H1 (cell line): ENCODE data around the gene FHIT. TPM values are rescaled to one million over a fixed set of nuclear protein-coding genes. Genes with fewer than 3 reads are reported as not detected.

Source experiments
- CTCF ChIA-PET: fragments of 300-600 bp; sonication (Branson Sonifier 250); formaldehyde crosslinking; loops from one replicate; lab custom pipeline; 2021; ENCODE audit not compliant: partially characterized antibody; lab: Charles Lee
- POLR2A ChIA-PET: fragments of 300-600 bp; sonication (Branson Sonifier 250); formaldehyde crosslinking; loops from one replicate; lab custom pipeline; 2021; ENCODE audit warnings: inconsistent platforms; ENCODE audit not compliant: partially characterized antibody; lab: Charles Lee
- DNase-seq, 2 experiments: peaks; one replicate each; pipeline versions ENCODE4 v3.0.0 to v3.0.0-alpha.2; 2010 to 2022; ENCODE audit warnings: low spot score in 2 of 2, low read depth in 1 of 2, mixed read lengths in 1 of 2
- FAIRE-seq: peaks from 2 replicates; lab custom pipeline; 2011; peaks lifted over from hg19 to GRCh38; lab: Jason Lieb, UNC
- H2AFZ ChIP-seq: 2 replicates; pipeline ENCODE4 v1.8.1; 2012; ENCODE audit warnings: low read length, inconsistent platforms
- H2AK5ac ChIP-seq: 2 replicates; pipeline ENCODE4 v1.6.1; 2013; ENCODE audit warnings: low read depth, low read length
- H2BK120ac ChIP-seq: replicated peaks from 2 replicates; pipeline ENCODE3; 2013; ENCODE audit warnings: low read depth, low read length, inconsistent platforms
- H2BK12ac ChIP-seq: 2 replicates; pipeline ENCODE4 v1.6.1; 2013; ENCODE audit warnings: low read depth, low read length
- H2BK15ac ChIP-seq: 2 replicates; pipeline ENCODE4 v1.6.1; 2013; ENCODE audit warnings: low read length
- H2BK20ac ChIP-seq: 2 replicates; pipeline ENCODE4 v1.6.1; 2013; ENCODE audit warnings: low read length
- H2BK5ac ChIP-seq: 2 replicates; pipeline ENCODE4 v1.6.1; 2013; ENCODE audit warnings: low read depth, low read length
- H3K14ac ChIP-seq: 2 replicates; pipeline ENCODE4 v1.6.1; 2013; ENCODE audit warnings: inconsistent platforms; ENCODE audit not compliant: insufficient read length
- H3K18ac ChIP-seq: 2 replicates; pipeline ENCODE4 v1.6.1; 2013; ENCODE audit warnings: low read length; ENCODE audit errors: extremely low read depth
- H3K23ac ChIP-seq: 2 replicates; pipeline ENCODE4 v1.6.1; 2013; ENCODE audit warnings: inconsistent platforms; ENCODE audit not compliant: insufficient read length
- H3K23me2 ChIP-seq: 2 replicates; pipeline ENCODE4 v1.6.1; 2013; ENCODE audit warnings: low read depth, low read length
- H3K27ac ChIP-seq: 2 replicates; pipeline ENCODE4 v1.6.1; 2011; ENCODE audit warnings: low read depth, low read length, inconsistent platforms
- H3K27me3 ChIP-seq, 4 experiments: replicated peaks in 1 of 4; 1 replicate in 1 of 4; 2 replicates in 3 of 4; pipeline versions ENCODE4 v1.6.1 to v1.8.1; 2011 to 2013; ENCODE audit warnings: low read length in 3 of 4, mild to moderate bottlenecking in 3 of 4, inconsistent platforms in 2 of 4, mixed read lengths in 2 of 4, moderate library complexity in 1 of 4; ENCODE audit not compliant: control insufficient read depth in 3 of 4, insufficient read depth in 3 of 4; ENCODE audit errors: extremely low read depth in 1 of 4
- H3K36me3 ChIP-seq, 4 experiments: 2 replicates each; pipeline versions ENCODE4 v1.6.1 to v1.8.1; 2011 to 2013; ENCODE audit warnings: mild to moderate bottlenecking in 4 of 4, low read length in 3 of 4, moderate library complexity in 2 of 4, control low read depth in 1 of 4, inconsistent platforms in 1 of 4; ENCODE audit not compliant: insufficient read depth in 4 of 4, control insufficient read depth in 2 of 4
- H3K4ac ChIP-seq: replicated peaks from 2 replicates; pipeline ENCODE3; 2013; ENCODE audit warnings: low read length, low read depth, mixed read lengths, inconsistent platforms; ENCODE audit not compliant: insufficient read length
- H3K4me1 ChIP-seq, 4 experiments: replicated peaks in 1 of 4; 1 replicate in 1 of 4; 2 replicates in 3 of 4; pipeline versions ENCODE4 v1.6.1 to v1.8.1; 2011 to 2013; ENCODE audit warnings: low read length in 3 of 4, inconsistent platforms in 2 of 4, mixed read lengths in 1 of 4; ENCODE audit not compliant: insufficient read depth in 4 of 4, control insufficient read depth in 3 of 4
- H3K4me2 ChIP-seq, 2 experiments: 2 replicates each; pipeline versions ENCODE4 v1.6.1 to v1.8.1; 2011 to 2013; ENCODE audit warnings: low read depth in 2 of 2, low read length in 2 of 2, control low read depth in 1 of 2, inconsistent platforms in 1 of 2, mild to moderate bottlenecking in 1 of 2; ENCODE audit not compliant: insufficient read depth in 1 of 2
- H3K4me3 ChIP-seq, 4 experiments: fragments of 200-600, 300-600 bp in 1 of 4; sonication (generic), shearing (Covaris generic), sonication (Bioruptor Twin) in 1 of 4; 2 replicates each; pipeline versions ENCODE4 v1.5.1 to v1.8.1; 2011 to 2016; ENCODE audit warnings: low read length in 4 of 4, low read depth in 3 of 4, control low read depth in 2 of 4, inconsistent platforms in 2 of 4, mild to moderate bottlenecking in 2 of 4, mixed read lengths in 1 of 4, moderate library complexity in 1 of 4; ENCODE audit not compliant: insufficient read depth in 2 of 4; ENCODE audit errors: extremely low read depth in 1 of 4
- H3K56ac ChIP-seq: replicated peaks from 2 replicates; pipeline ENCODE3; 2013; ENCODE audit warnings: low read depth, mild to moderate bottlenecking, mixed read lengths, low read length, inconsistent platforms; ENCODE audit not compliant: insufficient read length
- H3K79me1 ChIP-seq: 2 replicates; pipeline ENCODE4 v1.6.1; 2013; ENCODE audit warnings: low read depth, low read length, control low read depth
- H3K79me2 ChIP-seq, 2 experiments: 2 replicates each; pipeline versions ENCODE4 v1.6.1 to v1.8.1; 2012 to 2013; ENCODE audit warnings: low read length in 2 of 2, mild to moderate bottlenecking in 2 of 2, inconsistent platforms in 1 of 2; ENCODE audit not compliant: insufficient read depth in 2 of 2, control insufficient read depth in 1 of 2
- H3K9ac ChIP-seq, 4 experiments: replicated peaks in 1 of 4; 1 replicate in 1 of 4; 2 replicates in 3 of 4; pipeline versions ENCODE4 v1.6.1 to v1.8.1; 2011 to 2013; ENCODE audit warnings: low read depth in 3 of 4, low read length in 3 of 4, control low read depth in 2 of 4, mild to moderate bottlenecking in 2 of 4, moderate library complexity in 2 of 4, inconsistent platforms in 1 of 4; ENCODE audit errors: extremely low read depth in 1 of 4
- H3K9me3 ChIP-seq, 2 experiments: 2 replicates each; pipeline versions ENCODE4 v1.6.1 to v1.8.1; 2012 to 2013; ENCODE audit warnings: mild to moderate bottlenecking in 2 of 2, moderate library complexity in 2 of 2, control low read depth in 1 of 2, inconsistent platforms in 1 of 2, low read depth in 1 of 2, low read length in 1 of 2, mixed read lengths in 1 of 2; ENCODE audit not compliant: insufficient read depth in 2 of 2
- H4K20me1 ChIP-seq, 2 experiments: replicated peaks in 1 of 2; 2 replicates each; pipeline versions ENCODE3 to v1.8.1; 2011 to 2013; ENCODE audit warnings: inconsistent platforms in 2 of 2, low read length in 2 of 2, mild to moderate bottlenecking in 1 of 2; ENCODE audit not compliant: insufficient read depth in 2 of 2, control insufficient read depth in 1 of 2
- H4K5ac ChIP-seq: 2 replicates; pipeline ENCODE4 v1.6.1; 2013; ENCODE audit warnings: low read length, low read depth, mixed read lengths, inconsistent platforms; ENCODE audit not compliant: insufficient read length
- H4K8ac ChIP-seq: 2 replicates; pipeline ENCODE4 v1.8.0; 2013; ENCODE audit warnings: mild to moderate bottlenecking, moderate library complexity, low read length, inconsistent platforms; ENCODE audit not compliant: insufficient read depth; ENCODE audit errors: extremely low read depth
- H4K91ac ChIP-seq: replicated peaks from 2 replicates; pipeline ENCODE3; 2013; ENCODE audit warnings: low read length, mixed read lengths, inconsistent platforms; ENCODE audit not compliant: insufficient read length
- BRCA1 ChIP-seq: IDR thresholded peaks from 2 replicates; pipeline ENCODE4 v1.6.1; 2012; ENCODE audit warnings: low read depth, low read length, improper control_type of control experiment
- CHD2 ChIP-seq: IDR thresholded peaks from 2 replicates; pipeline ENCODE4 v1.6.1; 2012; ENCODE audit warnings: low read length, improper control_type of control experiment
- EGR1 ChIP-seq: IDR thresholded peaks from 2 replicates; pipeline ENCODE4 v1.6.1; 2011; ENCODE audit warnings: low read depth, low read length, borderline replicate concordance
- GABPA ChIP-seq: IDR thresholded peaks from 2 replicates; pipeline ENCODE4 v1.6.1; 2011; ENCODE audit warnings: mild to moderate bottlenecking, low read length, moderate library complexity, borderline replicate concordance; ENCODE audit not compliant: insufficient read depth
- HDAC2 ChIP-seq, 2 experiments: fragments of 300-600 bp in 1 of 2; sonication (generic) in 1 of 2; IDR thresholded peaks; 2 replicates each; pipeline ENCODE4 v1.6.1; 2011 to 2012; ENCODE audit warnings: low read depth in 2 of 2, low read length in 2 of 2, mild to moderate bottlenecking in 2 of 2, moderate library complexity in 2 of 2, borderline replicate concordance in 1 of 2, inconsistent platforms in 1 of 2
- NANOG ChIP-seq: IDR thresholded peaks from 2 replicates; pipeline ENCODE4 v1.6.1; 2011; ENCODE audit warnings: low read length, low read depth, mild to moderate bottlenecking, inconsistent platforms; ENCODE audit not compliant: insufficient read depth, poor library complexity, severe bottlenecking
- POLR2AphosphoS5 ChIP-seq: IDR thresholded peaks from 2 replicates; pipeline ENCODE4 v1.6.1; 2011; ENCODE audit warnings: low read depth, low read length
- POU5F1 ChIP-seq: IDR thresholded peaks from 2 replicates; pipeline ENCODE4 v1.6.1; 2011; ENCODE audit warnings: low read depth, mild to moderate bottlenecking, low read length, moderate library complexity
- SAP30 ChIP-seq: fragments of 300-600 bp; sonication (generic); IDR thresholded peaks from 2 replicates; pipeline ENCODE4 v1.7.1; 2012; ENCODE audit warnings: low read length, moderate library complexity, mild to moderate bottlenecking, inconsistent platforms; ENCODE audit not compliant: insufficient read depth, insufficient replicate concordance
- SIN3A ChIP-seq, 2 experiments: IDR thresholded peaks in 1 of 2; conservative IDR thresholded peaks in 1 of 2; 2 replicates each; pipeline ENCODE4 v1.6.1; 2011 to 2012; ENCODE audit warnings: low read length in 2 of 2, improper control_type of control experiment in 1 of 2, low read depth in 1 of 2, mild to moderate bottlenecking in 1 of 2
- SIX5 ChIP-seq: IDR thresholded peaks from 2 replicates; pipeline ENCODE4 v1.6.1; 2011; ENCODE audit warnings: mild to moderate bottlenecking, low read depth, low read length
- TCF12 ChIP-seq: IDR thresholded peaks from 2 replicates; pipeline ENCODE4 v1.6.1; 2011; ENCODE audit warnings: low read depth, mild to moderate bottlenecking, low read length
- USF2 ChIP-seq: IDR thresholded peaks from 2 replicates; pipeline ENCODE4 v1.6.1; 2011; ENCODE audit warnings: low read length, improper control_type of control experiment
- WGBS, 2 experiments: shearing (Covaris generic) in 1 of 2; methylation state at CpG; one replicate each; pipeline versions ENCODE4 v1.1.6 to v1.1.7; 2013 to 2015; ENCODE audit warnings: low lambda C conversion rate in 2 of 2, mixed read lengths in 2 of 2, inconsistent platforms in 1 of 2, low coverage in 1 of 2, missing lambda C conversion rate in 1 of 2; ENCODE audit not compliant: insufficient replicate concordance in 2 of 2, insufficient coverage in 1 of 2, insufficient read length in 1 of 2; ENCODE audit errors: extremely low coverage in 1 of 2, missing lambda C conversion rate in 1 of 2; 5-methylcytosine and 5-hydroxymethylcytosine counted together
- polyA plus RNA-seq, 7 experiments: library from polyadenylated mRNA; depleted of rRNA in 3 of 7; stranded (reverse) in 5 of 7; unstranded in 2 of 7; fragments of >200 nt in 5 of 7; fragments of 200-250 nt in 2 of 7; gene quantifications; 1 replicate in 5 of 7; 2 replicates in 1 of 7; 4 replicates in 1 of 7; pipeline versions ENCODE4 v1.2.1 to v1.2.3, GENCODE V29; 2011 to 2013; ENCODE audit warnings: missing spikeins in 2 of 7, mixed read lengths in 2 of 7
- total RNA-seq: library from RNA; stranded (reverse); fragmentation: NEBNext Ultra II Directional; extraction: Animal tissue kit (Norgen Biotek cat#: 25700); gene quantifications from 2 replicates; pipeline ENCODE4 v1.2.1, GENCODE V29; 2021

FHIT gene
- total and polyA plus RNA-seq, 2 of the 8 experiments (the other 6 are each of a cell fraction or from before 2014, with no cell fraction given), result 1.2 to 3.2 TPM

- Histone ChIP-seq H3K79me1 (no peaks in the 10 kb centered on the region), H3K4me2 (no peak overlapping the region), H3K27ac (no peak overlapping the region), H2AFZ (no peak overlapping the region), H2BK12ac (no peak overlapping the region), H3K27me3 (no peaks in the 10 kb centered on the region), H3K9me3 (no peaks in the 10 kb centered on the region), H3K23ac (no peak overlapping the region), H4K20me1 (no peaks in the 10 kb centered on the region), H3K14ac (no peak overlapping the region), H2BK20ac (no peak overlapping the region), H3K4me3 (no peak overlapping the region), H3K4me1 (peaks cover 0 to 8% (median 2%) of the 10 kb centered on the region in 4 experiments; a peak in 3 of 7 replicates), H2BK15ac (no peak overlapping the region), H2BK5ac (no peak overlapping the region), H4K5ac (no peak overlapping the region), H3K18ac (no peak overlapping the region), H3K9ac (no peak overlapping the region), H3K23me2 (no peaks in the 10 kb centered on the region), H3K79me2 (no peaks in the 10 kb centered on the region), H3K56ac (no peak overlapping the region), H4K8ac (no peak overlapping the region), H2BK120ac (no peak overlapping the region), H3K36me3 (no peaks in the 10 kb centered on the region), H3K4ac (no peak overlapping the region), H4K91ac (no peak overlapping the region), H2AK5ac (no peak overlapping the region)
- 89% methylated on average over 3 of the region's 3 CpGs; no CpG with 5 or more reads in 1 of the 2 experiments for WGBS, 2 experiments
- POLR2A ChIA-PET, result no interaction called here
- DNase-seq (no peak), FAIRE-seq (no peak)
- CTCF ChIA-PET, result interaction anchor here (0.7 kb wide), 1 partner anchor 1531 kb away, joined by 4 read pairs; no protein-coding TSS in a partner anchor
- TF ChIP-seq BRCA1, result no peak
- no peak for TF ChIP-seq GABPA
- TF ChIP-seq TCF12, result no peak
- no peak for TF ChIP-seq NANOG
- TF ChIP-seq USF2, result no peak
- no peak for TF ChIP-seq SIN3A (conservative IDR thresholded peaks at IDR 0.05 in 1 of 2, IDR thresholded peaks at IDR 0.05 in 1 of 2; ENCODE audit: low read depth in 1 of 2, low read length in 2 of 2)
- no peak for TF ChIP-seq HDAC2 (IDR thresholded peaks at IDR 0.05; ENCODE audit: borderline replicate concordance in 1 of 2, low read depth in 2 of 2, low read length in 2 of 2)
- no peak for TF ChIP-seq CHD2
- TF ChIP-seq POU5F1, result no peak
- TF ChIP-seq POLR2AphosphoS5, result no peak
- TF ChIP-seq EGR1, result no peak
- no peak for TF ChIP-seq SAP30
- no peak for TF ChIP-seq SIX5
These were observed 1061.9 kb downstream of the FHIT start for GRCh38 chr3:60189304-60189703.
